Subcutaneous adipose tissue (tissue), 4 donors: Measurements from ENCODE around the gene ELMOD3. TPM values are rescaled to one million over a fixed set of nuclear protein-coding genes. Genes with fewer than 3 reads are reported as not detected.

Experiments
- CTCF ChIP-seq: fragments of 450-650 bp; IDR thresholded peaks from one replicate; pipeline ENCODE4 v1.5.1; 2016; ENCODE audit warnings: low read depth, mild to moderate bottlenecking, control low read depth, antibody characterized with exemption, moderate library complexity
- total RNA-seq, 4 donors: library from RNA; depleted of rRNA; stranded (reverse); fragments of >200 nt; gene quantifications; one replicate each; pipeline ENCODE4 v1.1.0, GENCODE V29; 2016

The ELMOD3 gene
- total RNA-seq, 4 donors from 2014 or later = 34.5 to 192 (median 88.3) TPM

- no peak for TF ChIP-seq CTCF
These were observed 66.9 kb downstream of the ELMOD3 start for GRCh38 chr2:85421260-85422071.

- no peak for TF ChIP-seq CTCF
These were observed 67.5 kb downstream of the ELMOD3 start for GRCh38 chr2:85422072-85422457.

- no peak for TF ChIP-seq CTCF
These were observed 69.0 kb downstream of the ELMOD3 start for GRCh38 chr2:85423525-85423924.

- no peak for TF ChIP-seq CTCF
These were observed 71.0 kb downstream of the ELMOD3 start for GRCh38 chr2:85425588-85425987.

GRCh38 chr2:85427300-85427835 is 72.8 kb downstream of the ELMOD3 start:
- no peak for TF ChIP-seq CTCF

- TF ChIP-seq CTCF = no peak
These were observed 73.8 kb downstream of the ELMOD3 start for GRCh38 chr2:85428343-85428881.

- TF ChIP-seq CTCF = no peak
These were observed 74.8 kb downstream of the ELMOD3 start for GRCh38 chr2:85429213-85429923.
